ENCODE data around the gene PIK3R5.

GRCh38 chr17:8871081-8871581 lies 94.4 kb downstream of the PIK3R5 start:
- TF ChIP-seq CTCF (conservative IDR thresholded peaks at IDR 0.05 in 1 of 2, IDR thresholded peaks at IDR 0.05 in 1 of 2; ENCODE audit: low read depth in 1 of 2, low read length in 2 of 2): no peak
- TF ChIP-seq EZH2 (IDR thresholded peaks at IDR 0.05; ENCODE audit: low read length, missing control alignments): no peak

Measured in fibroblast of lung (primary cell).